HG02870 (cell line): ENCODE data around the gene MDH1.
A peak's percentile ranks its signal among the peaks of the same experiment; 100 is the strongest.
"Not testable (repeated sequence)": the region's sequence is repeated elsewhere in the genome, so short reads cannot be mapped to it uniquely, and the experiment has no call there.

Source experiments
- ATAC-seq: cut with Tn5 transposase; IDR thresholded peaks from one replicate; pipeline ENCODE4 v1.9.1; 2021; ENCODE audit warnings: mild to moderate bottlenecking, moderate library complexity; ENCODE audit not compliant: unreplicated experiment

The MDH1 gene

GRCh38 chr2:63588385-63589147, at the start of gene MDH1, which contains the start of gene WDPCP:
TSS of gene MDH1 (plus strand) at chr2:63588963. CDS start at chr2:63589044, 81 bp downstream.
TSS of gene WDPCP (minus strand) at chr2:63588477. CDS start at chr2:63588271, 206 bp downstream.
- ATAC-seq: peak; percentile 85

GRCh38 chr2:63539416-63540162, 49.2 kb upstream of the MDH1 start:
- no peak for ATAC-seq

GRCh38 chr2:63544017-63544627, 44.6 kb upstream of the MDH1 start:
- no peak for ATAC-seq

- ATAC-seq: no peak
Observed at GRCh38 chr2:63545023-63545422, 43.7 kb upstream of the MDH1 start.

- no peak for ATAC-seq
Observed at GRCh38 chr2:63553049-63553448, 35.7 kb upstream of the MDH1 start.

GRCh38 chr2:63555299-63555698, 33.5 kb upstream of the MDH1 start:
- no peak for ATAC-seq

GRCh38 chr2:63555931-63556330, 32.8 kb upstream of the MDH1 start:
- no peak for ATAC-seq

- ATAC-seq: not testable (repeated sequence)
Observed at GRCh38 chr2:63557819-63558218, 30.9 kb upstream of the MDH1 start.

- ATAC-seq: not testable (repeated sequence)
Observed at GRCh38 chr2:63558922-63559321, 29.8 kb upstream of the MDH1 start.

GRCh38 chr2:63562751-63563150, 26.0 kb upstream of the MDH1 start:
- ATAC-seq: no peak

- ATAC-seq: peak; percentile 73
Observed at GRCh38 chr2:63569740-63570139, 19.0 kb upstream of the MDH1 start.

- ATAC-seq: no peak
Observed at GRCh38 chr2:63571291-63571690, 17.5 kb upstream of the MDH1 start.

- ATAC-seq: no peak
Observed at GRCh38 chr2:63572001-63572400, 16.8 kb upstream of the MDH1 start.

GRCh38 chr2:63573026-63573425, 15.7 kb upstream of the MDH1 start:
- ATAC-seq: not testable (repeated sequence)

GRCh38 chr2:63573726-63574345, 14.9 kb upstream of the MDH1 start:
- not testable (repeated sequence) for ATAC-seq

- ATAC-seq: no peak
Observed at GRCh38 chr2:63576546-63576945, 12.2 kb upstream of the MDH1 start.

- ATAC-seq: no peak
Observed at GRCh38 chr2:63578767-63579166, 10.0 kb upstream of the MDH1 start.

GRCh38 chr2:63580651-63581297, 8.0 kb upstream of the MDH1 start:
- ATAC-seq: no peak

- ATAC-seq: no peak
Observed at GRCh38 chr2:63581298-63581961, 7.3 kb upstream of the MDH1 start.

- ATAC-seq: no peak
Observed at GRCh38 chr2:63582873-63583272, 5.9 kb upstream of the MDH1 start.
